Colonic mucosa (tissue), 4 donors: Measurements from ENCODE around the gene ELL. TPM values are rescaled to one million over a fixed set of nuclear protein-coding genes. Genes with fewer than 3 reads are reported as not detected.

Experiments
- DNase-seq: peaks from one replicate; pipeline ENCODE4 v3.0.0-alpha.2; 2020
- H3K27ac ChIP-seq: fragments of 200-600 bp; one replicate; pipeline ENCODE4 v1.8.0; 2021
- H3K27me3 ChIP-seq: fragments of 200-600 bp; one replicate; pipeline ENCODE4 v1.8.0; 2021
- H3K36me3 ChIP-seq: fragments of 200-600 bp; one replicate; pipeline ENCODE4 v1.8.0; 2021
- H3K4me1 ChIP-seq: fragments of 200-600 bp; one replicate; pipeline ENCODE4 v1.8.0; 2021; ENCODE audit warnings: mild to moderate bottlenecking
- H3K4me3 ChIP-seq: fragments of 200-600 bp; one replicate; pipeline ENCODE4 v1.8.0; 2021
- H3K9ac ChIP-seq, 2 donors: one replicate each; pipeline ENCODE4 v1.7.0; 2013; ENCODE audit warnings: control low read depth in 2 of 2, low read depth in 2 of 2, low read length in 2 of 2
- H3K9me3 ChIP-seq: fragments of 200-600 bp; one replicate; pipeline ENCODE4 v1.8.0; 2021
- intact Hi-C: fragments of 100-400 bp; cut with DNase I; formaldehyde crosslinking; loops from one replicate; pipeline ENCODE4 v1.14.1; 2022
- total RNA-seq, 2 donors: library from RNA; stranded (reverse); fragmentation: NEBNext Ultra II Directional in 1 of 2; extraction: Animal tissue kit (Norgen Biotek cat#: 25700) in 1 of 2; gene quantifications; one replicate each; pipeline ENCODE4 v1.2.1, GENCODE V29; 2021
- TF ChIP-seq, protein P1 (sequence below): fragments of 200-600 bp; IDR thresholded peaks from one replicate; pipeline ENCODE4 v1.8.0; 2022; ENCODE audit warnings: antibody characterized with exemption, mild to moderate bottlenecking
- donor health status: healthy.
- donor health status: DM: no; HTN: no; CAD: no.
- donor health status: DM: no; HTN: no; CAD: no.

Gene ELL
- total RNA-seq, 2 donors from 2014 or later, result 16.3 to 18.6 TPM

DNA sequence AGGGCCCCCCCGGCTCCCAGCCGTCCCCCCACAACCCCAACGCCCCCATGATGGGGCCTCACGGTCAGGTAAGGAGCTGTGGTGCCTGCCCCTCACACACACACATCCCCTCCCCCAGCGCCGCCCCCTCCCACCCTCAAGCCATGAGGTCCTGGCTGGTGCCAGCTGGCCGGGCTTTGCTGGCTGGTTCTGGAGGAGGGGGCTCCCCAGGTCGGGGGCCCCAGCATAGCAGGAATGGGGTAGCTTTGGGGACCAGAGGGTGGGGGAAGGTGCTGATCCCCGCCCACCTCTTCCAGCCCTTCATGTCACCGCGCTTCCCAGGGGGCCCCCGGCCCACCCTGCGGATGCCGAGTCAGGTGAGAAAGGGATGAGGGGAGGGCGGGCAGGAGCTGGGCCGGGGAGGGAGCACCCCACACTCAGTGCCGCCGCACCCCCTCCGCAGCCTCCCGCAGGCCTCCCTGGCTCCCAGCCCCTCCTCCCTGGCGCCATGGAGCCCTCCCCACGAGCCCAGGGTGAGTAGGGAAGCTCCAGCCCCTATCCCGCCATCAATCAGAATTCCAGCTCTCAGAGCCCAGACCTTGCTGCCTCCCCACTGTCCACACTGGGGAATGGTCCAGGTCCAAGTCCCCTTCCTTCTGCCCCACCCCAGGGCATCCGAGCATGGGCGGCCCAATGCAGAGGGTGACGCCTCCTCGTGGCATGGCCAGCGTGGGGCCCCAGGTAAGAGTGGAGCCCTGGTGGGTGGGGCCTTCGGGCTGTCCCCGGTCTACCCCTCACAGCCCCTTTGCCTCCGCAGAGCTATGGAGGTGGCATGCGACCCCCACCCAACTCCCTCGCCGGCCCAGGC lies 90.3 kb downstream of the ELL start:
- Histone ChIP-seq H3K4me1 (peaks cover 6% of the 10 kb centered on the region), H3K9ac (no peak overlapping the region), H3K27me3 (no peaks in the 10 kb centered on the region), H3K9me3 (no peaks in the 10 kb centered on the region), H3K4me3 (no peak overlapping the region), H3K36me3 (no peaks in the 10 kb centered on the region), H3K27ac (no peak overlapping the region)
- DNase-seq, result no peak
- TF ChIP-seq, protein P1, sequence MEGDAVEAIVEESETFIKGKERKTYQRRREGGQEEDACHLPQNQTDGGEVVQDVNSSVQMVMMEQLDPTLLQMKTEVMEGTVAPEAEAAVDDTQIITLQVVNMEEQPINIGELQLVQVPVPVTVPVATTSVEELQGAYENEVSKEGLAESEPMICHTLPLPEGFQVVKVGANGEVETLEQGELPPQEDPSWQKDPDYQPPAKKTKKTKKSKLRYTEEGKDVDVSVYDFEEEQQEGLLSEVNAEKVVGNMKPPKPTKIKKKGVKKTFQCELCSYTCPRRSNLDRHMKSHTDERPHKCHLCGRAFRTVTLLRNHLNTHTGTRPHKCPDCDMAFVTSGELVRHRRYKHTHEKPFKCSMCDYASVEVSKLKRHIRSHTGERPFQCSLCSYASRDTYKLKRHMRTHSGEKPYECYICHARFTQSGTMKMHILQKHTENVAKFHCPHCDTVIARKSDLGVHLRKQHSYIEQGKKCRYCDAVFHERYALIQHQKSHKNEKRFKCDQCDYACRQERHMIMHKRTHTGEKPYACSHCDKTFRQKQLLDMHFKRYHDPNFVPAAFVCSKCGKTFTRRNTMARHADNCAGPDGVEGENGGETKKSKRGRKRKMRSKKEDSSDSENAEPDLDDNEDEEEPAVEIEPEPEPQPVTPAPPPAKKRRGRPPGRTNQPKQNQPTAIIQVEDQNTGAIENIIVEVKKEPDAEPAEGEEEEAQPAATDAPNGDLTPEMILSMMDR, result no peak
- intact Hi-C loops, result no loop called here

- Histone ChIP-seq H3K27ac (no peak overlapping the region), H3K4me3 (no peak overlapping the region), H3K4me1 (peaks cover 6% of the 10 kb centered on the region), H3K36me3 (no peaks in the 10 kb centered on the region), H3K9me3 (no peaks in the 10 kb centered on the region), H3K27me3 (no peaks in the 10 kb centered on the region), H3K9ac (no peak overlapping the region)
- TF ChIP-seq, protein P1, result no peak
- DNase-seq, result no peak
- intact Hi-C loops, result no loop called here
Measured at GRCh38 chr19:18430417-18431144, 91.3 kb downstream of the ELL start.

DNA sequence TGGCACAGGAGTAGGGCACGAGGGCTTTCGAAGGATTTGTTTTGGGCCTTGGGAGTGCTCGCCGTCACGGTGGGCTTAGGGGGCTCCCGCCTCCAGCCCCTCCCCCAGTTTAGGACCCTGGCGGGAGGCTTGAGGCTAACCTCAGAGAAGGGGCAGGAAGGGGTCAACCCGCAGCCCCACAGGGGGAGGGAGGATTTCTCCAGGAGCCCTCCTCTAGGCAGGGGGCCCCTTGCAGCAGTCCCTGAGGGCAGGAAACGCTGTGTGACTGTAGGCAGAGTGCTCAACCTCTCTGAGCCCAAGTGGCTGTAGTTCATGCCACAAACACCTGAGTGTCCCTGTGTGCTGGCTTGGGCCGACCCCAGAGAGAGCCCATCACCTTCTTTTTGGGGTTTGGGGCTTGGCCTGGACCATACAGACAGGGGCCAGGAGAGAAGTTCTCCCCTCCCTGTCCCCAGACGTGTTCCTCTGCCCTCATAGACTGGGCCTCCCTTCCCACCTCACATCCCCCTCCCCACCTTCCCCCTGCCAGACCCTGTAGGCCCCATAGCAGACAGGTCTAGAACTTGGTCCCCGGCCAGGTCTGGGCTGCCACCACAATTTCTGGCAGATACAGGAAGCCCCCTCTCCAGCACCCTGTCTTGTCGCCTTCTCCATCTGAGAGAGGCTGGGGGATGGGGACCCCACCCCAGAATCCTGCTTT lies 92.0 kb downstream of the ELL start:
- H3K36me3 ChIP-seq, result no peaks in the 10 kb centered on the region
- peaks cover 6% of the 10 kb centered on the region for H3K4me1 ChIP-seq
- TF ChIP-seq, protein P1, result no peak
- intact Hi-C loops, result no loop called here
- no peak overlapping the region for H3K4me3 ChIP-seq
- no peaks in the 10 kb centered on the region for H3K27me3 ChIP-seq
- no peak for DNase-seq
- H3K27ac ChIP-seq, result no peak overlapping the region
- no peaks in the 10 kb centered on the region for H3K9me3 ChIP-seq
- peak overlapping the region in 1 of 2 donors; percentile 50 for H3K9ac ChIP-seq

DNA sequence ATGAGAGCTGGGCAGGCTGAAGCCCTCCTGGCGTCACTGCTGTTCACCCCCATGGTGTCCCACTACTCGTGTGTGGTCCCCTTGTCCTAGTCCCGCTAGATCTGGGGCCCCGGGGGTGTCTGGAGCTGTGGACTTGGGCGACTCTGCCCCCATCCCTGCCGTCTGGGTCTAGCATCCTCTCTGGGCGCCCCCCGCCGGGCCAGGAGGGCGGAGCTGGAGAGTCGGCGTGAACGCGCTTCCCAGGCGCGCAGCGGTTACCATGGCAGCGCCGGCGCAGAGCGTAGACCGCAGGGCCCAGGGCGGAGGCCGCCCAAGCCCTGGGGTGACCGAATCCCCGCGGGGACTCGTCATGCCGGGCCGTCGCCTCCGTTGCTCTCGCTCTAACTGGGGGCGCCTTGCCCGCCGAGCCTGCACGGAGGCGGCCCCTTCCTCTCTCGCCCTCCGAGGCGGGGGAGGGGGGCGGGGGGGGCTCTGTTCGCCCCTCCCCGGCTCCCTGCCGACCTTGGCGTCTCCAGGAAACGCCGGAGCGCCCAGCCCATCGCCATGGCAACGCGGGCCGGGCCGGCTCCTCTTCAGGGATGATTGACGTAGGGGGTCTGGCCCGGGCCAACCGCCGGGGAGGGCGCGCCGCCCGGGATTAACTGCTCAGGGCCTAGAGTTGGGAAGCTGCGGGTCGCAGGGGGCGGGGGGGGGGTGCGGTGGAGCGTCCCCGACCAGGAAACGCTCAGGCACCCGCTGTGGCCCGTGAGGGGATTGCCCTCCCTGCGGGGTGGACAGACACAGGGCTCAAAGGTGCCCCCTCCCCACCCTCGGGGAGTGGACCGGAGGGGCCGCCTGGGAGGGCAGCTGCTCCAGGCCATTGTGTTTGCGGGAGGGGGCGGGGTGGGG lies 92.8 kb downstream of the ELL start:
- TF ChIP-seq, protein P1, result no peak
- peak; percentile 77 for DNase-seq
- Histone ChIP-seq H3K36me3 (no peaks in the 10 kb centered on the region), H3K27me3 (no peaks in the 10 kb centered on the region), H3K4me3 (peak overlapping the region; percentile 35), H3K4me1 (peaks cover 6% of the 10 kb centered on the region), H3K9me3 (no peaks in the 10 kb centered on the region), H3K9ac (peak overlapping the region in 1 of 2 donors; percentile 50), H3K27ac (peak overlapping the region; percentile 45)
- intact Hi-C loops, result no loop called here
